CD4-positive, alpha-beta T cell (primary cell): ENCODE data around the gene AADACL4. TPM values are rescaled to one million over a fixed set of nuclear protein-coding genes. Genes with fewer than 3 reads are reported as not detected.

Source experiments
- ATAC-seq: fragments of 200-7000 bp; cut with Tn5 transposase; one replicate; pipeline ENCODE4 v1.10.0; 2022; ENCODE audit warnings: mild to moderate bottlenecking; ENCODE audit not compliant: poor library complexity
- CTCF ChIA-PET: fragments of 350-600 bp; sonication (Branson Sonifier 250); formaldehyde crosslinking; loops from one replicate; lab custom pipeline; 2021; ENCODE audit warnings: antibody characterized with exemption, inconsistent platforms; lab: Charles Lee
- POLR2A ChIA-PET: fragments of 350-600 bp; sonication (Branson Sonifier 250); formaldehyde crosslinking; loops from one replicate; lab custom pipeline; 2021; ENCODE audit warnings: antibody characterized with exemption, inconsistent platforms; lab: Charles Lee
- DNase-seq, 14 experiments: peaks; one replicate each; pipeline ENCODE4 v3.0.0-alpha.2; 2013 to 2020; ENCODE audit warnings: mixed read lengths in 2 of 14
- H3K27ac ChIP-seq, 2 donors: one replicate each; pipeline versions ENCODE4 v1.5.1 to v1.7.0; 2013; ENCODE audit warnings: low read length in 2 of 2, low read depth in 1 of 2, mild to moderate bottlenecking in 1 of 2
- H3K27me3 ChIP-seq, 2 experiments: 1 replicate in 1 of 2; 2 replicates in 1 of 2; pipeline versions ENCODE4 v1.6.1 to v1.7.0; 2013; ENCODE audit warnings: low read length in 2 of 2, control low read depth in 1 of 2, mild to moderate bottlenecking in 1 of 2, moderate library complexity in 1 of 2; ENCODE audit not compliant: insufficient read depth in 2 of 2, control insufficient read depth in 1 of 2
- H3K36me3 ChIP-seq: one replicate; pipeline ENCODE4 v1.6.1; 2013; ENCODE audit warnings: low read length, control low read depth; ENCODE audit not compliant: insufficient read depth
- H3K4me1 ChIP-seq: one replicate; pipeline ENCODE4 v1.6.1; 2013; ENCODE audit warnings: low read length, control low read depth; ENCODE audit not compliant: insufficient read depth
- H3K4me3 ChIP-seq: one replicate; pipeline ENCODE4 v1.5.1; 2013; ENCODE audit warnings: mild to moderate bottlenecking, low read length, moderate library complexity
- H3K9me3 ChIP-seq, 2 experiments: 1 replicate in 1 of 2; 2 replicates in 1 of 2; pipeline versions ENCODE4 v1.6.1 to v1.7.0; 2013; ENCODE audit warnings: low read length in 2 of 2, mild to moderate bottlenecking in 2 of 2, control low read depth in 1 of 2, moderate library complexity in 1 of 2; ENCODE audit not compliant: control insufficient read depth in 1 of 2, insufficient read depth in 1 of 2
- H3K27ac Mint-ChIP-seq: one replicate; pipeline ENCODE4 v1.8.0; 2020; ENCODE audit warnings: mixed read lengths
- H3K27me3 Mint-ChIP-seq: one replicate; pipeline ENCODE4 v1.8.0; 2021; ENCODE audit warnings: mixed read lengths
- H3K36me3 Mint-ChIP-seq: one replicate; pipeline ENCODE4 v1.8.0; 2021; ENCODE audit warnings: low read depth, mixed read lengths
- H3K4me1 Mint-ChIP-seq: one replicate; pipeline ENCODE4 v1.8.0; 2021; ENCODE audit warnings: low read depth, mixed read lengths
- H3K4me3 Mint-ChIP-seq: one replicate; pipeline ENCODE4 v1.8.0; 2020; ENCODE audit warnings: mild to moderate bottlenecking, mixed read lengths
- H3K9me3 Mint-ChIP-seq: one replicate; pipeline ENCODE4 v1.8.0; 2020; ENCODE audit warnings: mixed read lengths
- intact Hi-C, 2 experiments: fragments of 100-400 bp; cut with DNase I in 1 of 2; cut with micrococcal nuclease in 1 of 2; formaldehyde crosslinking; loops; one replicate each; pipeline versions ENCODE4 v1.15.1 to v1.9.0; 2023 to 2025; cut with DNase I, micrococcal nuclease
- total RNA-seq, 174 experiments: library from RNA in 2 of 174; stranded (reverse) in 2 of 174; gene quantifications; one replicate each; pipeline ENCODE4 v1.2.3 and lab custom pipeline; 2021 to 2026
- TF ChIP-seq, protein P1 (sequence below): fragments of 200-600 bp; IDR thresholded peaks from one replicate; pipeline ENCODE4 v1.8.0; 2022; ENCODE audit warnings: antibody characterized with exemption, mild to moderate bottlenecking

AADACL4 gene
- total RNA-seq, 2 experiments from 2014 or later: not detected

- H3K27me3 Mint-ChIP-seq: peaks cover 6% of the 10 kb centered on the region
- no peaks in the 10 kb centered on the region for H3K4me1 Mint-ChIP-seq
- no peak overlapping the region for H3K27ac Mint-ChIP-seq
- no peaks in the 10 kb centered on the region for H3K9me3 Mint-ChIP-seq
- intact Hi-C loops: no loop called here
- Histone ChIP-seq H3K9me3 (no peaks in the 10 kb centered on the region), H3K36me3 (no peaks in the 10 kb centered on the region), H3K27ac (no peak overlapping the region), H3K27me3 (peaks cover 4 to 5% of the 10 kb centered on the region in 2 experiments), H3K4me3 (no peak overlapping the region), H3K4me1 (no peaks in the 10 kb centered on the region)
- TF ChIP-seq, protein P1, sequence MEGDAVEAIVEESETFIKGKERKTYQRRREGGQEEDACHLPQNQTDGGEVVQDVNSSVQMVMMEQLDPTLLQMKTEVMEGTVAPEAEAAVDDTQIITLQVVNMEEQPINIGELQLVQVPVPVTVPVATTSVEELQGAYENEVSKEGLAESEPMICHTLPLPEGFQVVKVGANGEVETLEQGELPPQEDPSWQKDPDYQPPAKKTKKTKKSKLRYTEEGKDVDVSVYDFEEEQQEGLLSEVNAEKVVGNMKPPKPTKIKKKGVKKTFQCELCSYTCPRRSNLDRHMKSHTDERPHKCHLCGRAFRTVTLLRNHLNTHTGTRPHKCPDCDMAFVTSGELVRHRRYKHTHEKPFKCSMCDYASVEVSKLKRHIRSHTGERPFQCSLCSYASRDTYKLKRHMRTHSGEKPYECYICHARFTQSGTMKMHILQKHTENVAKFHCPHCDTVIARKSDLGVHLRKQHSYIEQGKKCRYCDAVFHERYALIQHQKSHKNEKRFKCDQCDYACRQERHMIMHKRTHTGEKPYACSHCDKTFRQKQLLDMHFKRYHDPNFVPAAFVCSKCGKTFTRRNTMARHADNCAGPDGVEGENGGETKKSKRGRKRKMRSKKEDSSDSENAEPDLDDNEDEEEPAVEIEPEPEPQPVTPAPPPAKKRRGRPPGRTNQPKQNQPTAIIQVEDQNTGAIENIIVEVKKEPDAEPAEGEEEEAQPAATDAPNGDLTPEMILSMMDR: no peak
- ATAC-seq (no peak), DNase-seq (no peak)
- POLR2A ChIA-PET: no interaction called here
- CTCF ChIA-PET: no interaction called here
- H3K36me3 Mint-ChIP-seq: no peaks in the 10 kb centered on the region
- no peak overlapping the region for H3K4me3 Mint-ChIP-seq
These were observed 65.8 kb downstream of the AADACL4 start for GRCh38 chr1:12709696-12710095.

GRCh38 chr1:12711536-12711935 is 67.7 kb downstream of the AADACL4 start:
- no peaks in the 10 kb centered on the region for H3K9me3 ChIP-seq
- H3K4me1 ChIP-seq: no peaks in the 10 kb centered on the region
- ATAC-seq (no peak), DNase-seq (no peak)
- no peak overlapping the region for H3K27ac Mint-ChIP-seq
- intact Hi-C loops: no loop called here
- no peak overlapping the region for H3K4me3 ChIP-seq
- ChIA-PET CTCF (no interaction called here), POLR2A (no interaction called here)
- no peaks in the 10 kb centered on the region for H3K9me3 Mint-ChIP-seq
- peaks cover 13% of the 10 kb centered on the region for H3K27me3 Mint-ChIP-seq
- no peak overlapping the region for H3K27ac ChIP-seq
- H3K27me3 ChIP-seq: peaks cover 2 to 4% of the 10 kb centered on the region in 2 experiments
- TF ChIP-seq, protein P1: no peak
- no peaks in the 10 kb centered on the region for H3K36me3 ChIP-seq
- H3K36me3 Mint-ChIP-seq: no peaks in the 10 kb centered on the region
- H3K4me3 Mint-ChIP-seq: no peak overlapping the region
- no peaks in the 10 kb centered on the region for H3K4me1 Mint-ChIP-seq

GRCh38 chr1:12712076-12712475 is 68.2 kb downstream of the AADACL4 start:
- no peak overlapping the region for H3K27ac Mint-ChIP-seq
- Histone ChIP-seq H3K36me3 (no peaks in the 10 kb centered on the region), H3K27ac (no peak overlapping the region), H3K4me3 (no peak overlapping the region), H3K4me1 (no peaks in the 10 kb centered on the region), H3K27me3 (peaks cover 0 to 4% of the 10 kb centered on the region in 2 experiments), H3K9me3 (no peaks in the 10 kb centered on the region)
- CTCF ChIA-PET: no interaction called here
- H3K4me3 Mint-ChIP-seq: no peak overlapping the region
- no peaks in the 10 kb centered on the region for H3K9me3 Mint-ChIP-seq
- DNase-seq (no peak), ATAC-seq (no peak)
- H3K4me1 Mint-ChIP-seq: no peaks in the 10 kb centered on the region
- POLR2A ChIA-PET: no interaction called here
- TF ChIP-seq, protein P1: no peak
- no peaks in the 10 kb centered on the region for H3K36me3 Mint-ChIP-seq
- intact Hi-C loops: no loop called here
- H3K27me3 Mint-ChIP-seq: peaks cover 16% of the 10 kb centered on the region
